ENCODE measurements around the gene TEX28.
"Not testable (repeated sequence)": the region's sequence is repeated elsewhere in the genome, so short reads cannot be mapped to it uniquely, and the experiment has no call there.

DNA sequence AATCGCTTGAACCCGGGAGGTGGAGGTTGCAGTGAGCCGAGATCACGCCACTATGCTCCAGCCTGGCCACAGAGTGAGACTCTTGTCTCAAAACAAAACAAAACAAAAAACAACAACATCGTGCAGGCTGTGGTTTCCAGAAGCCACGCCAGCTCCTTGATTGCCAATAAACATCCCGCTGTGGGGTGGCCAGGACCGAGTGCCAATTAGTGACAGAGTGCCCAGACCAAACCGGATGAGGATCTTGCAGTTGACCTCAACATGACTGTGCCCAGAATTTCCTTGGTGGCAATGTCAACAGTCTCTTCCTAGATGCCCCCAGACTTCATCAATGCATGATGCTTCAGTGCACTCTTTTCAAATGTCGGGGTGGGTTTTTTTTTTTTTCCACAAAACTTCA lies 36.2 kb downstream of the TEX28 start:
- TF ChIP-seq, protein P1, sequence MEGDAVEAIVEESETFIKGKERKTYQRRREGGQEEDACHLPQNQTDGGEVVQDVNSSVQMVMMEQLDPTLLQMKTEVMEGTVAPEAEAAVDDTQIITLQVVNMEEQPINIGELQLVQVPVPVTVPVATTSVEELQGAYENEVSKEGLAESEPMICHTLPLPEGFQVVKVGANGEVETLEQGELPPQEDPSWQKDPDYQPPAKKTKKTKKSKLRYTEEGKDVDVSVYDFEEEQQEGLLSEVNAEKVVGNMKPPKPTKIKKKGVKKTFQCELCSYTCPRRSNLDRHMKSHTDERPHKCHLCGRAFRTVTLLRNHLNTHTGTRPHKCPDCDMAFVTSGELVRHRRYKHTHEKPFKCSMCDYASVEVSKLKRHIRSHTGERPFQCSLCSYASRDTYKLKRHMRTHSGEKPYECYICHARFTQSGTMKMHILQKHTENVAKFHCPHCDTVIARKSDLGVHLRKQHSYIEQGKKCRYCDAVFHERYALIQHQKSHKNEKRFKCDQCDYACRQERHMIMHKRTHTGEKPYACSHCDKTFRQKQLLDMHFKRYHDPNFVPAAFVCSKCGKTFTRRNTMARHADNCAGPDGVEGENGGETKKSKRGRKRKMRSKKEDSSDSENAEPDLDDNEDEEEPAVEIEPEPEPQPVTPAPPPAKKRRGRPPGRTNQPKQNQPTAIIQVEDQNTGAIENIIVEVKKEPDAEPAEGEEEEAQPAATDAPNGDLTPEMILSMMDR (IDR thresholded peaks at IDR 0.05 in 2 of 3, conservative IDR thresholded peaks at IDR 0.05 in 1 of 3; ENCODE audit: borderline replicate concordance in 1 of 3, insufficient read depth in 1 of 3, low read depth in 2 of 3, low read length in 2 of 3), result not testable (repeated sequence)
- TF ChIP-seq POLR2AphosphoS5 (IDR thresholded peaks at IDR 0.05; ENCODE audit: low read depth, low read length); FOSL1 (IDR thresholded peaks at IDR 0.05; ENCODE audit: low read depth); EZH2 (IDR thresholded peaks at IDR 0.05); SRF (IDR thresholded peaks at IDR 0.05; ENCODE audit: low read depth); POLR2A (IDR thresholded peaks at IDR 0.05; ENCODE audit: borderline replicate concordance, extremely low read depth, insufficient read depth, insufficient read length); JUND (IDR thresholded peaks at IDR 0.05); EZH2phosphoT487 (IDR thresholded peaks at IDR 0.05; ENCODE audit: borderline replicate concordance); YY1 (IDR thresholded peaks at IDR 0.05; ENCODE audit: extremely low read depth, insufficient replicate concordance, low read depth, low read length): not testable (repeated sequence)
- TF ChIP-seq, protein P2, sequence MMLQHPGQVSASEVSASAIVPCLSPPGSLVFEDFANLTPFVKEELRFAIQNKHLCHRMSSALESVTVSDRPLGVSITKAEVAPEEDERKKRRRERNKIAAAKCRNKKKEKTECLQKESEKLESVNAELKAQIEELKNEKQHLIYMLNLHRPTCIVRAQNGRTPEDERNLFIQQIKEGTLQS (IDR thresholded peaks at IDR 0.05), result not testable (repeated sequence)

Data from HCT116 (cell line).